ENCODE data around the gene TLX3. TPM values are rescaled to one million over a fixed set of nuclear protein-coding genes. Genes with fewer than 3 reads are reported as not detected.

The TLX3 gene
- total RNA-seq, 1 donor from 2014 or later = not detected

DNA sequence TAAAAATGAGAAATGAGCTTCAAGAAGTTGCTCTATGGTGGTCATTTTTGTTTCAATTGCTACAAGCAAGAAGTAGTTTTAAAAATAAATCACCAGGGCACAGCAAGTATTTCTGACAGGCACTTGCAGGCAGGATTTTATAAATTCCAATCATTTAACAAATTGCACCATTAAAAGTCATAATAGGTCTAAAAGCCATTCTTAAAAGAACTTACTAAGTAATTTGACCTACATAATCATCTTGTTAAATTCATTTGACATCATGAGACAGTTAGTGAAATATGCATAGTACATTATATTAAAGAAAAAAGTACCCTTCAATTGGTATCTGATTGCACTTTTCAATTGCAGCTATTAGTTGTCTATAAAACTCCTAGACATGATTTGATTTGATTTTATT lies 31.0 kb downstream of the TLX3 start:
- no peak for DNase-seq (ENCODE audit: low spot score, unreplicated experiment)
- Mint-ChIP-seq H3K27me3 (peaks cover 37% of the 10 kb centered on the region), H3K9me3 (ENCODE audit: low read depth) (peaks cover 6% of the 10 kb centered on the region), H3K36me3 (ENCODE audit: insufficient read depth) (no peaks in the 10 kb centered on the region), H3K27ac (peak overlapping the region; percentile 21), H3K4me1 (ENCODE audit: low read depth) (peaks cover 6% of the 10 kb centered on the region), H3K4me3 (ENCODE audit: low read depth) (no peak overlapping the region)
- TF ChIP-seq, protein P1, sequence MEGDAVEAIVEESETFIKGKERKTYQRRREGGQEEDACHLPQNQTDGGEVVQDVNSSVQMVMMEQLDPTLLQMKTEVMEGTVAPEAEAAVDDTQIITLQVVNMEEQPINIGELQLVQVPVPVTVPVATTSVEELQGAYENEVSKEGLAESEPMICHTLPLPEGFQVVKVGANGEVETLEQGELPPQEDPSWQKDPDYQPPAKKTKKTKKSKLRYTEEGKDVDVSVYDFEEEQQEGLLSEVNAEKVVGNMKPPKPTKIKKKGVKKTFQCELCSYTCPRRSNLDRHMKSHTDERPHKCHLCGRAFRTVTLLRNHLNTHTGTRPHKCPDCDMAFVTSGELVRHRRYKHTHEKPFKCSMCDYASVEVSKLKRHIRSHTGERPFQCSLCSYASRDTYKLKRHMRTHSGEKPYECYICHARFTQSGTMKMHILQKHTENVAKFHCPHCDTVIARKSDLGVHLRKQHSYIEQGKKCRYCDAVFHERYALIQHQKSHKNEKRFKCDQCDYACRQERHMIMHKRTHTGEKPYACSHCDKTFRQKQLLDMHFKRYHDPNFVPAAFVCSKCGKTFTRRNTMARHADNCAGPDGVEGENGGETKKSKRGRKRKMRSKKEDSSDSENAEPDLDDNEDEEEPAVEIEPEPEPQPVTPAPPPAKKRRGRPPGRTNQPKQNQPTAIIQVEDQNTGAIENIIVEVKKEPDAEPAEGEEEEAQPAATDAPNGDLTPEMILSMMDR (IDR thresholded peaks at IDR 0.05; ENCODE audit: unreplicated experiment) = no peak

DNA sequence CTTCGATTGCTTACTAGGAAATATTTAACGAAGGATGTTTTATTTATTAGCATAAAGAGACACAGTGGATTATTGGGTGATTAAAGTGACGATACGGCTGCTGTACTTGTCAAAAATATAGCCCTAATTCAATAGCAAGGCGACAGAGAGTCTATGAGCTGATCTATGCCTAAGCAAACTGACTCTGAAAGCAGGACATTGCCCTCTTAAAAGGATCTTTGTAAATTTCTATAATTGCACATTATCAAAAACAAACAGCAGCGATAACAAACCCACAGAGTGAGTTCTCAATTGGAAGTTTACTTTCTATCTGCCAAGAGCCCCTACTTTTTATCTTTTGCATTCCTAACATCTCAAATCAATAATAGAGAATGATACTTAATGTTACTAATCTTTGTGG lies 31.4 kb downstream of the TLX3 start:
- Mint-ChIP-seq H3K9me3 (ENCODE audit: low read depth) (peaks cover 6% of the 10 kb centered on the region), H3K27ac (peak overlapping the region; percentile 21), H3K27me3 (peaks cover 32% of the 10 kb centered on the region), H3K4me1 (ENCODE audit: low read depth) (peaks cover 6% of the 10 kb centered on the region), H3K36me3 (ENCODE audit: insufficient read depth) (no peaks in the 10 kb centered on the region), H3K4me3 (ENCODE audit: low read depth) (no peak overlapping the region)
- DNase-seq (ENCODE audit: low spot score, unreplicated experiment) = no peak
- TF ChIP-seq, protein P1 (IDR thresholded peaks at IDR 0.05; ENCODE audit: unreplicated experiment) = no peak

DNA sequence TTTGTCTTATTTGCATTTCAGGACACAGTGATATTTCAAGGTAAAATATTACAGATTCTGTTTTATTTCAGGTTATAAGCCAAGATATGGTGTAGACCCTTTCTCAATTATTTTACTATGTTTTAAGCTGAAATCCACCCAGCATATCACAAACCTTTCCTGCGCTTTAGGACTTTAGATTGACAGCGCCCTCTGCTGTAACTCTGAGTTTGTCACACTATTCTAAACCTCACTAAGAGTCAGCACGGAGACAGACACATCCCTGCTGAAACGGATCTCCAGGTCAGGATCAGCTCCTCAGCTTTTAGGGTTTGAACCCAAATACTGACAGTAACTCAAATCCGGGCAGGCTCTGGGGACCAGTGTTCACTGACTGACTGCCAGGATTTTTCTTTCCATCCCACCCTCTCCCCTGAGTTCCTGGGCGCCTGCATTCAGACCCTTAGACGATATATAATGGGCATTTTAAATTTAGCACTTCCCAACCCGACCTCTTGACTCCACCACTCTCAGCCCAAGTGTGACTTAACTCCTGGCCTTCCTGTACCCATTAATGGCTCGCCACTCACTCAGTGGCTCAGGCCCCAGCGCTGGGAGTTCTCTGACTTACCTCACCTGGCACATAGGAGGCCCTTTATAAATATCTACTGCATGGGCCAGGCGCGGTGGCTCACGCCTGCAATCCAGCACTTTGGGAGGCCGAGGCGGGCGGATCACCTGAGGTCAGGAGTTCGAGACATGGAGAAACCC lies 33.5 kb downstream of the TLX3 start:
- TF ChIP-seq, protein P1 (IDR thresholded peaks at IDR 0.05; ENCODE audit: unreplicated experiment) = peak; percentile 69
- no peak overlapping the region for H3K4me3 Mint-ChIP-seq (ENCODE audit: low read depth)
- H3K4me1 Mint-ChIP-seq (ENCODE audit: low read depth) = peaks cover 6% of the 10 kb centered on the region
- H3K27ac Mint-ChIP-seq = no peak overlapping the region
- H3K27me3 Mint-ChIP-seq = peaks cover 16% of the 10 kb centered on the region
- no peak for DNase-seq (ENCODE audit: low spot score, unreplicated experiment)
- no peaks in the 10 kb centered on the region for H3K36me3 Mint-ChIP-seq (ENCODE audit: insufficient read depth)
- H3K9me3 Mint-ChIP-seq (ENCODE audit: low read depth) = peaks cover 3% of the 10 kb centered on the region

DNA sequence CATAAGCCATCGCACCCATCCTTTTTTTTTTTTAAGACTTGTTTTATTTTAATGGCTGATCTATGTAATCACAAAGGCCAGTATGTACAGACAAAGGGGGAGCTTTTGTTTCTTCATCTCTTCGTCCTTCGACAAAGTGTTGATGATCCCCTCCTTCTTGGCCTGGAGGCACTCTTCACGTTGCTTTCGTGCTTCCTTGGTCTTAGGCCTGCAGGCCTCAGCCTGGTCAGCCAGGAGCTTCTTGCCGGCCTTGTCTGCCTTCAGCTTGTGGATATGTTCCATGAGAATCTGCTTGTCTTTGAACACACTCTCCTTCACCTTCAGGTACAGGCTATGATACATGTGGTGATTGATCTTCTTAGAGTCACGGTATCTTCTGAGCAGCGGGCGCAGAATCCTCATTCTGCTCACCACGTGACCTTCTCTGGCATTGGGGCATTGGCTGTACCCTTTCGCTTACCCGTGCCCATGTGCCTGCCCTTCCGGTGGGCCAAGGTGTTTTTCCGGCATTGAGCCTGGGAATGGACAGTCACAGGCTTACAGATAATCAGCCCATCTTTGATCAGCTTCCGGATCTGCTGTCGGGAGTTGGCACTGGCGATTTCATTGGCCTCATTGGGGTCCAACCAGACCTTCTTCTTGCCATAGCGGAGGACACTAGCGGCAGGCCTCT lies 36.0 kb downstream of the TLX3 start:
- Mint-ChIP-seq H3K27ac (no peak overlapping the region), H3K4me1 (ENCODE audit: low read depth) (peaks cover 6% of the 10 kb centered on the region), H3K4me3 (ENCODE audit: low read depth) (no peak overlapping the region), H3K27me3 (peaks cover 8% of the 10 kb centered on the region), H3K9me3 (ENCODE audit: low read depth) (no peaks in the 10 kb centered on the region), H3K36me3 (ENCODE audit: insufficient read depth) (no peaks in the 10 kb centered on the region)
- no peak for DNase-seq (ENCODE audit: low spot score, unreplicated experiment)
- TF ChIP-seq, protein P1 (IDR thresholded peaks at IDR 0.05; ENCODE audit: unreplicated experiment) = no peak

DNA sequence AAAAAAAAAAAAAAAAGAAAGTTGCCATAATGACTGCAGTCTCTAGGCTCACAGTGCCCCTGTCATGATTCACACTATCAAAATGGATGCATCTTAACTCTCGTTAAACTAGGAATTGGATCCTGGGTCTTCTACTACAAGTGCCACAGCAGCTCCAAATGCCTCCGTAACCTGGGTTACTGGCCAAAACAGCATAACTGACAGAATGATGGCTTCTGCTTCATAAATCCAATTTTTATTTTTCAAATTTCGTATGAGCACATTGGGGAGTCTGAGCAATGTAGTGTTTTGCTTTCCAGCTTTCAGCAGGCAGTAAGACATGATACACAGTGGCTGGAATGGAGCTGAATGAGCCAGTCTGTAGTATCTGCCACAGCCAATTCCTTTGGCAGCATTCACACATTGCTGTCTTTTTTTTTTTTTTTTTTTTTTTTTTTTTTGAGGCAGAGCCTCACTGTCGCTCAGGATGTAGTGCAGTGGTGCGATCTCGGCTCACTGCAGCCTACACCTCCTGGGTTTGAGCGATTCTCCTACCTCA lies 42.6 kb downstream of the TLX3 start:
- H3K4me3 Mint-ChIP-seq (ENCODE audit: low read depth) = no peak overlapping the region
- H3K36me3 Mint-ChIP-seq (ENCODE audit: insufficient read depth) = no peaks in the 10 kb centered on the region
- H3K27ac Mint-ChIP-seq = no peak overlapping the region
- no peaks in the 10 kb centered on the region for H3K4me1 Mint-ChIP-seq (ENCODE audit: low read depth)
- TF ChIP-seq, protein P1 (IDR thresholded peaks at IDR 0.05; ENCODE audit: unreplicated experiment) = no peak
- H3K9me3 Mint-ChIP-seq (ENCODE audit: low read depth) = no peaks in the 10 kb centered on the region
- peaks cover 4% of the 10 kb centered on the region for H3K27me3 Mint-ChIP-seq
- no peak for DNase-seq (ENCODE audit: low spot score, unreplicated experiment)
